ENCODE measurements around the gene XXYLT1. TPM values are rescaled to one million over a fixed set of nuclear protein-coding genes. Genes with fewer than 3 reads are reported as not detected.

The XXYLT1 gene
- polyA plus RNA-seq, 2 of the 4 experiments (the other 2 are of a cell fraction), result 11.9 to 12.0 TPM

DNA sequence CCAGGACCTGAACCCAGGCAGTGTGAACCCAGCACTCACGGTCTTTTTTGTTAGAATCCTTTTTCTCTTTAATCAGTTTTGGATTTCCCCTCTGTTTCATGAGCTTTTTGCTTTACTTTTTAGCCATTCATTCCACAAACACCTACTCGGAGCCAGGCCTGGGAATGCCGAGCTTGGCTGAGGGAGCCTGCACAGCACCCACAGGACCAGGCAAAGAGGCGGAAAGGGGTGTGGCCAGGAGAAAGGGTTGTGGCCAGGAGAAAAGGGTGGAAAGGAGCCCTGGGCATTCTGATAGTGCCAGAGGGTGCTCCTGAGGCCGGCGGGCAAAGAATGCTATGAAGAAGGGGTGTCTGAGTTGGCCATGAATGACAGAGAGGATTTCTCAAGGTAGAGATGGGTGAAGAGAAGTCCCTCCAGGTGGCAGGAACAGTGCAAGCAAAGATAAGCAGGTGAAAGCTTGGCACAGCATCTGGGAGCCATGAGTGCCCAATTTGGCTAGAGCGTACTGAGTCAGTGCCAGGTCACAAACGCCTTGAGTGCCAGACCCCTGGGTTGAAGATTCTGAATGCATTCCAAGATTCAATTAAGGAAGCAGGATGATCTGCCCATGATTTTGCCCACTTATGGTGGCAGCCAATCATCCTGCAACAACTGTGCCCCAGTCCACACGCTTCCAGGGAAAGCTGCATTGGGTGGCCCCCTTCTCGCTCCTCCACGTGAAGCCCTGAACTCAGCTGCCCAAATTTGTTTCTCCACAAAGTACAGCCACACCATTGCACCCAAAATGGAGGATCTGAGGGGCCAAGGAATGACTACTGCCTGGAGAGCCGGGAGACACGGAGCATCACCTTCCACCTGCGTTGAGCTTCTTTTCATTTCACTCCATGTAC is 157.2 kb downstream of the XXYLT1 start:
- H3K4me2 ChIP-seq, result no peak overlapping the region
- TF ChIP-seq TFCP2L1 (CRISPR knock-in tag; IDR thresholded peaks at IDR 0.05) (no peak), FOXS1 (CRISPR knock-in tag; IDR thresholded peaks at IDR 0.05) (no peak), HEYL (CRISPR knock-in tag; IDR thresholded peaks at IDR 0.05) (no peak)
- ChIA-PET CTCF (interaction anchor here (2.6 to 2.7 kb wide), 2 partner anchors 7 to 431 kb away, joined by 12 read pairs; no protein-coding TSS in a partner anchor), POLR2A (no interaction called here)
- 84% methylated on average over 14 of the region's 14 CpGs for WGBS (ENCODE audit: missing lambda C conversion rate)
- H3K27ac ChIP-seq, result no peak overlapping the region
- no peak for DNase-seq (ENCODE audit: low read depth in 1 of 2, low spot score in 1 of 2)
- 0 out of 3 replicates have a peak, but pooled peaks cover 7% of the 10 kb centered on the region for H3K4me1 ChIP-seq
- no peak for FAIRE-seq
- no peak overlapping the region for H3K4me3 ChIP-seq
- ATAC-seq, result no peak
- H3K9me3 ChIP-seq, result no peaks in the 10 kb centered on the region

DNA sequence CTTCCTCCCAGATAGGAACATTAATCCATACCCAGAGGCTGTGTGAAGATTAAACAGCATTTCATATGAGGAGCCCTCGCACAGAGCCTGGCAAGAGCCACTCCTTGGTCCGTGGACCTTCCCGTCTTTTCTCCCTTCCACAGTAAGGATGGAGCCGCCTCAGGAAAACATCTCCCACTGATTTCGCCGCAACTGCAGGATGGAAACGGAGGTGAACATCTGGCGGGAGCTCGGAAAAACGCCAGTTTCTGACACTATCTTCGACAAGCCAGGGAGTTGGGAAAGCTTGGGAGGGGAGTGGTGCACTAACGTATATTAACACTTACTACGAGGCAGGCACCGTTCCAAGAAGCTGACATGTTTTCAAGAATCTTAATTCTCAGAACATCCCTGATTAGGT is 157.9 kb downstream of the XXYLT1 start:
- H3K4me2 ChIP-seq, result no peak overlapping the region
- no peak for ATAC-seq
- POLR2A ChIA-PET, result no interaction called here
- no peak overlapping the region for H3K4me3 ChIP-seq
- no peak for TF ChIP-seq KDM5A (IDR thresholded peaks at IDR 0.05)
- TF ChIP-seq, protein P1, sequence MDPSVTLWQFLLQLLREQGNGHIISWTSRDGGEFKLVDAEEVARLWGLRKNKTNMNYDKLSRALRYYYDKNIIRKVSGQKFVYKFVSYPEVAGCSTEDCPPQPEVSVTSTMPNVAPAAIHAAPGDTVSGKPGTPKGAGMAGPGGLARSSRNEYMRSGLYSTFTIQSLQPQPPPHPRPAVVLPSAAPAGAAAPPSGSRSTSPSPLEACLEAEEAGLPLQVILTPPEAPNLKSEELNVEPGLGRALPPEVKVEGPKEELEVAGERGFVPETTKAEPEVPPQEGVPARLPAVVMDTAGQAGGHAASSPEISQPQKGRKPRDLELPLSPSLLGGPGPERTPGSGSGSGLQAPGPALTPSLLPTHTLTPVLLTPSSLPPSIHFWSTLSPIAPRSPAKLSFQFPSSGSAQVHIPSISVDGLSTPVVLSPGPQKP (IDR thresholded peaks at IDR 0.05; ENCODE audit: low read depth, low read length), result no peak
- no peak for TF ChIP-seq ESRRA (IDR thresholded peaks at IDR 0.05; ENCODE audit: borderline replicate concordance, low read length)
- no peak for TF ChIP-seq BHLHE40 (IDR thresholded peaks at IDR 0.05; ENCODE audit: low read depth, low read length)
- no peak for TF ChIP-seq POLR2AphosphoS2 (conservative IDR thresholded peaks at IDR 0.05; ENCODE audit: low read length)
- TF ChIP-seq ZFP36 (IDR thresholded peaks at IDR 0.05; ENCODE audit: borderline replicate concordance, partially characterized antibody), result no peak
- TF ChIP-seq MAFK (IDR thresholded peaks at IDR 0.05; ENCODE audit: partially characterized antibody), result no peak
- TF ChIP-seq, protein P2, sequence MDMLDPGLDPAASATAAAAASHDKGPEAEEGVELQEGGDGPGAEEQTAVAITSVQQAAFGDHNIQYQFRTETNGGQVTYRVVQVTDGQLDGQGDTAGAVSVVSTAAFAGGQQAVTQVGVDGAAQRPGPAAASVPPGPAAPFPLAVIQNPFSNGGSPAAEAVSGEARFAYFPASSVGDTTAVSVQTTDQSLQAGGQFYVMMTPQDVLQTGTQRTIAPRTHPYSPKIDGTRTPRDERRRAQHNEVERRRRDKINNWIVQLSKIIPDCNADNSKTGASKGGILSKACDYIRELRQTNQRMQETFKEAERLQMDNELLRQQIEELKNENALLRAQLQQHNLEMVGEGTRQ (IDR thresholded peaks at IDR 0.05), result no peak
- no peak for TF ChIP-seq MAZ (IDR thresholded peaks at IDR 0.05; ENCODE audit: borderline replicate concordance, low read depth, low read length)
- TF ChIP-seq MYC (IDR thresholded peaks at IDR 0.05; ENCODE audit: borderline replicate concordance, low read length), result no peak
- TF ChIP-seq JUNB (IDR thresholded peaks at IDR 0.05), result no peak
- no peak for TF ChIP-seq CBX8 (IDR thresholded peaks at IDR 0.05)
- no peak for TF ChIP-seq JUN (IDR thresholded peaks at IDR 0.05)
- no peak for TF ChIP-seq PHF8 (IDR thresholded peaks at IDR 0.05; ENCODE audit: borderline replicate concordance, low read depth)
- no peak for TF ChIP-seq TP53 (CRISPR knock-in tag; IDR thresholded peaks at IDR 0.05)
- no peak for TF ChIP-seq HOXB13 (CRISPR knock-in tag; IDR thresholded peaks at IDR 0.05; ENCODE audit: low read depth)
- no peak for TF ChIP-seq HOXA7 (CRISPR knock-in tag; IDR thresholded peaks at IDR 0.05)
- TF ChIP-seq FOSB (CRISPR knock-in tag; IDR thresholded peaks at IDR 0.05), result no peak
- no peak for TF ChIP-seq MAX (IDR thresholded peaks at IDR 0.05)
- TF ChIP-seq HOXB5 (CRISPR knock-in tag; IDR thresholded peaks at IDR 0.05), result no peak
- H3K9me3 ChIP-seq, result no peaks in the 10 kb centered on the region
- WGBS (ENCODE audit: missing lambda C conversion rate), result 94% methylated on average over 14 of the region's 14 CpGs
- DNase-seq (ENCODE audit: low read depth in 1 of 2, low spot score in 1 of 2), result no peak
- no peak overlapping the region for H3K27ac ChIP-seq
- H3K4me1 ChIP-seq, result 0 out of 3 replicates have a peak, but pooled peaks cover 2% of the 10 kb centered on the region
- FAIRE-seq, result no peak
- CTCF ChIA-PET, result interaction anchor here (1.3 to 2.7 kb wide), 2 partner anchors 426 to 431 kb away, joined by 3 to 12 read pairs; no protein-coding TSS in a partner anchor

All from A549 (cell line).